Activated CD8-positive, alpha-beta memory T cell treated with anti-CD3 and anti-CD28 coated beads, Interleukin-2, amount 50 U/mL, for 24 hours (primary cell): Measurements from ENCODE around the gene IMPG2.

Experiments used
- DNase-seq: peaks from one replicate; pipeline ENCODE4 v3.0.0-alpha.2; 2020; ENCODE audit errors: extremely low read depth

Gene IMPG2

GRCh38 chr3:101273608-101274007 lies 46.8 kb downstream of the IMPG2 start:
- no peak for DNase-seq

- no peak for DNase-seq
These were observed 47.2 kb downstream of the IMPG2 start for GRCh38 chr3:101273156-101273555.

GRCh38 chr3:101271728-101272127 lies 48.6 kb downstream of the IMPG2 start:
- DNase-seq = no peak

GRCh38 chr3:101270149-101270548 lies 50.2 kb downstream of the IMPG2 start:
- DNase-seq = no peak

- no peak for DNase-seq
These were observed 51.3 kb downstream of the IMPG2 start for GRCh38 chr3:101268971-101269671.

GRCh38 chr3:101268141-101268540 lies 52.2 kb downstream of the IMPG2 start:
- no peak for DNase-seq

GRCh38 chr3:101266566-101266965 lies 53.8 kb downstream of the IMPG2 start:
- no peak for DNase-seq

- no peak for DNase-seq
These were observed 54.3 kb downstream of the IMPG2 start for GRCh38 chr3:101266071-101266470.

- no peak for DNase-seq
These were observed 57.8 kb downstream of the IMPG2 start for GRCh38 chr3:101262393-101263240.

GRCh38 chr3:101261506-101261905 lies 58.9 kb downstream of the IMPG2 start:
- DNase-seq = no peak

GRCh38 chr3:101259485-101260341 lies 60.7 kb downstream of the IMPG2 start:
- DNase-seq = no peak

GRCh38 chr3:101256511-101256910 lies 63.9 kb downstream of the IMPG2 start:
- DNase-seq = no peak

- no peak for DNase-seq
These were observed 64.9 kb downstream of the IMPG2 start for GRCh38 chr3:101255441-101255840.

GRCh38 chr3:101253396-101253795 lies 67.0 kb downstream of the IMPG2 start:
- no peak for DNase-seq

GRCh38 chr3:101252945-101253344 lies 67.4 kb downstream of the IMPG2 start:
- no peak for DNase-seq

- DNase-seq = no peak
These were observed 68.1 kb downstream of the IMPG2 start for GRCh38 chr3:101252307-101252706.

GRCh38 chr3:101251441-101251840 lies 68.9 kb downstream of the IMPG2 start:
- no peak for DNase-seq

- DNase-seq = no peak
These were observed 70.9 kb downstream of the IMPG2 start for GRCh38 chr3:101249522-101249921.

- DNase-seq = no peak
These were observed 71.6 kb downstream of the IMPG2 start for GRCh38 chr3:101248736-101249135.

GRCh38 chr3:101244212-101244575 lies 76.2 kb downstream of the IMPG2 start:
- DNase-seq = no peak

- DNase-seq = no peak
These were observed 76.8 kb downstream of the IMPG2 start for GRCh38 chr3:101243285-101244211.
